HepG2 (cell line): ENCODE data around the gene EPHA2. TPM values are rescaled to one million over a fixed set of nuclear protein-coding genes. Genes with fewer than 3 reads are reported as not detected.

ENCODE experiments used
- BHLHE40 ChIP-seq: IDR thresholded peaks from 2 replicates; pipeline ENCODE4 v1.6.1; 2011; ENCODE audit warnings: low read length, improper control_type of control experiment
- CBX2 ChIP-seq, 2 experiments: fragments of 200-600 bp in 1 of 2; sonication (generic); formaldehyde crosslinking in 1 of 2; IDR thresholded peaks; 2 replicates each; pipeline versions ENCODE4 v1.7.0 to v1.8.1; 2018 to 2022; ENCODE audit warnings: low read depth in 2 of 2, low read length in 1 of 2, mild to moderate bottlenecking in 1 of 2, missing genetic modification reagents in 1 of 2
- FOXP1 ChIP-seq, 2 experiments: fragments of 450-650 bp in 1 of 2; IDR thresholded peaks; 2 replicates each; pipeline ENCODE4 v1.6.1; 2017 to 2018; ENCODE audit warnings: antibody characterized with exemption in 1 of 2
- GPN1 ChIP-seq: sonication (generic); formaldehyde crosslinking; IDR thresholded peaks from 2 replicates; pipeline ENCODE4 v1.5.1; 2020; ENCODE audit warnings: missing genetic modification reagents, borderline replicate concordance
- HCFC1 ChIP-seq: fragments of 150-350 bp; IDR thresholded peaks from 2 replicates; pipeline ENCODE4 v1.6.1; 2014; ENCODE audit warnings: low read depth, low read length
- HNRNPH1 ChIP-seq: fragments of 200-400 bp; formaldehyde crosslinking; optimal IDR thresholded peaks from 2 replicates; pipeline ENCODE3; 2017; ENCODE audit warnings: mild to moderate bottlenecking, low read depth, low read length
- HNRNPL ChIP-seq: fragments of 200-400 bp; formaldehyde crosslinking; IDR thresholded peaks from 2 replicates; pipeline ENCODE4 v1.6.1; 2017; ENCODE audit warnings: mild to moderate bottlenecking, low read depth, low read length
- JARID2 ChIP-seq: sonication (generic); formaldehyde crosslinking; IDR thresholded peaks from 2 replicates; pipeline ENCODE4 v1.8.1; 2023; ENCODE audit warnings: missing genetic modification reagents, inconsistent platforms; ENCODE audit not compliant: insufficient replicate concordance
- KMT2B ChIP-seq: IDR thresholded peaks from 2 replicates; pipeline ENCODE4 v1.6.1; 2016; ENCODE audit warnings: missing genetic modification reagents, missing compliant biosample characterization
- MAFK ChIP-seq, 2 experiments: IDR thresholded peaks in 1 of 2; conservative IDR thresholded peaks in 1 of 2; 2 replicates each; pipeline ENCODE4 v1.6.1; 2011; ENCODE audit warnings: improper control_type of control experiment in 2 of 2, low read length in 2 of 2
- NFE2L1 ChIP-seq: sonication (generic); formaldehyde crosslinking; IDR thresholded peaks from 2 replicates; pipeline ENCODE4 v1.4.0; 2020; ENCODE audit warnings: missing genetic modification reagents, mild to moderate bottlenecking, borderline replicate concordance
- NKX3-1 ChIP-seq: sonication (generic); formaldehyde crosslinking; IDR thresholded peaks from 2 replicates; pipeline ENCODE4 v1.5.0; 2020; ENCODE audit warnings: missing genetic modification reagents
- NR2F1 ChIP-seq, 2 experiments: fragments of 450-650 bp in 1 of 2; formaldehyde crosslinking in 1 of 2; IDR thresholded peaks; 2 replicates each; pipeline versions ENCODE4 v1.5.0 to v1.6.1; 2016 to 2020; ENCODE audit warnings: mild to moderate bottlenecking in 1 of 2, missing compliant biosample characterization in 1 of 2, missing genetic modification reagents in 1 of 2, moderate library complexity in 1 of 2
- PHF21A ChIP-seq: sonication (generic); formaldehyde crosslinking; IDR thresholded peaks from 2 replicates; pipeline ENCODE4 v1.5.0; 2020; ENCODE audit warnings: mild to moderate bottlenecking, missing genetic modification reagents
- SNAI1 ChIP-seq: sonication (generic); formaldehyde crosslinking; IDR thresholded peaks from 2 replicates; pipeline ENCODE4 v1.5.0; 2020; ENCODE audit warnings: mild to moderate bottlenecking, missing genetic modification reagents, borderline replicate concordance
- SOX5 ChIP-seq: IDR thresholded peaks from 2 replicates; pipeline ENCODE4 v1.6.1; 2016; ENCODE audit warnings: borderline replicate concordance
- SRSF9 ChIP-seq: fragments of 200-400 bp; formaldehyde crosslinking; IDR thresholded peaks from 2 replicates; pipeline ENCODE4 v1.6.1; 2018; ENCODE audit warnings: borderline replicate concordance, mild to moderate bottlenecking, low read depth, low read length; ENCODE audit not compliant: insufficient read depth, poor library complexity, severe bottlenecking
- TRIM24 ChIP-seq: sonication (generic); formaldehyde crosslinking; IDR thresholded peaks from 2 replicates; pipeline ENCODE4 v1.8.0; 2022; ENCODE audit warnings: mild to moderate bottlenecking, missing genetic modification reagents
- ZNF205 ChIP-seq: IDR thresholded peaks from 2 replicates; pipeline ENCODE4 v1.6.1; 2018; ENCODE audit warnings: missing biosample characterization, missing genetic modification reagents
- ZNF207 ChIP-seq: fragments of 450-650 bp; IDR thresholded peaks from 2 replicates; pipeline ENCODE4 v1.6.1; 2016; ENCODE audit warnings: antibody characterized with exemption, borderline replicate concordance
- ZNF510 ChIP-seq: sonication (generic); formaldehyde crosslinking; IDR thresholded peaks from 2 replicates; pipeline ENCODE4 v1.4.0; 2020; ENCODE audit warnings: low read depth, mild to moderate bottlenecking, missing genetic modification reagents
- ZNF546 ChIP-seq: sonication (generic); formaldehyde crosslinking; conservative IDR thresholded peaks from 2 replicates; pipeline ENCODE4 v1.8.1; 2023; ENCODE audit warnings: mild to moderate bottlenecking, missing genetic modification reagents
- ZNF724P ChIP-seq: sonication (generic); formaldehyde crosslinking; IDR thresholded peaks from 2 replicates; pipeline ENCODE4 v1.8.0; 2022; ENCODE audit warnings: missing genetic modification reagents, borderline replicate concordance
- polyA plus RNA-seq, 8 experiments: library from polyadenylated mRNA; depleted of rRNA in 3 of 8; stranded (reverse) in 7 of 8; unstranded in 1 of 8; fragments of >200 nt; fragmentation: Illumina TruSeq in 4 of 8; extraction: Trizol in 4 of 8; gene quantifications; 2 replicates each; pipeline versions ENCODE4 v1.2.1 to v1.2.3, GENCODE V29; 2011 to 2016; ENCODE audit warnings: low read depth in 4 of 8, missing spikeins in 1 of 8, mixed read lengths in 1 of 8; ENCODE audit not compliant: insufficient read depth in 1 of 8
- total RNA-seq, 5 experiments: library from RNA; depleted of rRNA; stranded (reverse); fragments of >200 nt; fragmentation: Illumina TruSeq; extraction: Trizol; gene quantifications; 2 replicates each; pipeline ENCODE4 v1.2.3, GENCODE V29; 2016; ENCODE audit warnings: low read depth in 1 of 5
- TF ChIP-seq, protein P1 (sequence below): sonication (generic); formaldehyde crosslinking; IDR thresholded peaks from 2 replicates; pipeline ENCODE4 v1.8.0; 2023; ENCODE audit warnings: mild to moderate bottlenecking, missing genetic modification reagents
- TF ChIP-seq, protein P2 (sequence below): sonication (generic); formaldehyde crosslinking; conservative IDR thresholded peaks from 2 replicates; pipeline ENCODE4 v1.8.1; 2023; ENCODE audit warnings: missing genetic modification reagents
- TF ChIP-seq, protein P3 (sequence below), 2 experiments: fragments of 450-650 bp in 1 of 2; sonication (generic) in 1 of 2; formaldehyde crosslinking; IDR thresholded peaks; 2 replicates each; pipeline versions ENCODE4 v1.5.0 to v1.8.0; 2020 to 2022; ENCODE audit warnings: mild to moderate bottlenecking in 1 of 2, missing genetic modification reagents in 1 of 2

The EPHA2 gene
- total and polyA plus RNA-seq, 2 of the 13 experiments (the other 11 are each of a cell fraction or from before 2014, with no cell fraction given) = 33.6 to 53.6 TPM

DNA sequence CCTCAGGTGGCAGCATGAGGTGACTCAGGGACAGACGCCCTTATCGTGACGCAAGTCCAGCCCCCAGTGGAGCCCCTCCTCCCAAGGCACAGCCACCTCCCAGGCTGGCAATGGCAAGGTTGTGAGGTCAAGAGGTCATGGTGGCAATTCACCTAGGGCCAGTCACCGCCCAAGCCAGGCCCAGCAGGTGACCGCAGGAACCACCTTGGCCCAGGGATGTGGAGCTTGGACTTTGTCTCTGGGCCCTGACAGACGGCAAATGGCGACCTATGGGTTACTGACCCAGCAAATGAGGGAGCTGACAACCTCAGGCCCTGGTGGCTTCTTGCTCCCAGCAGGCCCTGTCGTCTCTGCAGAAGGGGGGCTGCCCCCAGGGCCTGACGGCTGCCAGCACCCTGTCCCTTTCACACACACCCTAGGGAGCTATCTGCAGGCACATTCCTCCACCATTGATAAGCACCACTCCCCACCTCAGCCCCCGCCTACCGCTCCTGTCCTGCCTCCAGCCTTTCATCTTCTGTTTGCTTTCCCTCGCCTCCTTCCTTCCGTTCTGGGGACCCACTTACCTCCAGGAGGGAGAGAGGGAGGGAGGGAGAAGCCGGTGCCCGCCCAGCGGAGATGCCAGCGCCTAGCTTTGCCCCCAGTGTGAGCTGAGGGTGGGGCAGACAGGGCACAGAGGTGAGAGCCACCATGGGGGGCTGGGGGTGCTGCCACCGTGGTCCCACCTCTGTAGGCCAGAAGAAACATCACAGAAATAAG, 12.1 kb downstream of the EPHA2 start (continued):
- TF ChIP-seq, protein P1, sequence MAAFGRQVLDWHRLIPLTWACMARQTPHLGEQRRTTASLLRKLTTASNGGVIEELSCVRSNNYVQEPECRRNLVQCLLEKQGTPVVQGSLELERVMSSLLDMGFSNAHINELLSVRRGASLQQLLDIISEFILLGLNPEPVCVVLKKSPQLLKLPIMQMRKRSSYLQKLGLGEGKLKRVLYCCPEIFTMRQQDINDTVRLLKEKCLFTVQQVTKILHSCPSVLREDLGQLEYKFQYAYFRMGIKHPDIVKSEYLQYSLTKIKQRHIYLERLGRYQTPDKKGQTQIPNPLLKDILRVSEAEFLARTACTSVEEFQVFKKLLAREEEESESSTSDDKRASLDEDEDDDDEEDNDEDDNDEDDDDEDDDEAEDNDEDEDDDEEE (CRISPR knock-in tag) = peak; percentile 20; the same call in 1 of the 2 replicates
- TF ChIP-seq NFE2L1 (CRISPR knock-in tag) (no peak), BHLHE40 (0 out of 2 replicates have a peak, but pooled peaks have one; percentile 23), PHF21A (CRISPR knock-in tag) (peak; percentile 99), KMT2B (CRISPR knock-in tag) (no peak), SRSF9 (no peak), GPN1 (CRISPR knock-in tag) (no peak), ZNF205 (CRISPR knock-in tag) (no peak; the same call in 1 of the 2 replicates), NR2F1 (CRISPR knock-in tag; IDR thresholded peaks at IDR 0.05) (peak; percentile 83 to 85), CBX2 (IDR thresholded peaks at IDR 0.05; ENCODE audit: low read depth, low read length) (no peak), CBX2 (CRISPR knock-in tag; IDR thresholded peaks at IDR 0.05; ENCODE audit: low read depth) (no peak), HNRNPL (peak; percentile 100), ZNF510 (no peak), ZNF207 (no peak), FOXP1 (IDR thresholded peaks at IDR 0.05) (no peak), FOXP1 (CRISPR knock-in tag; IDR thresholded peaks at IDR 0.05) (peak; percentile 90), SOX5 (CRISPR knock-in tag) (peak; percentile 85), SNAI1 (CRISPR knock-in tag) (0 out of 2 replicates have a peak, but pooled peaks have one; percentile 1), HCFC1 (no peak), ZNF546 (no peak), HNRNPH1 (peak; percentile 54), MAFK (conservative IDR thresholded peaks at IDR 0.05 in 1 of 2, IDR thresholded peaks at IDR 0.05 in 1 of 2; ENCODE audit: low read length in 2 of 2) (no peak), JARID2 (no peak), TRIM24 (no peak; the same call in 1 of the 2 replicates), ZNF724P (CRISPR knock-in tag) (no peak), NKX3-1 (CRISPR knock-in tag) (peak; percentile 61; the same call in 1 of the 2 replicates)
- TF ChIP-seq, protein P2, sequence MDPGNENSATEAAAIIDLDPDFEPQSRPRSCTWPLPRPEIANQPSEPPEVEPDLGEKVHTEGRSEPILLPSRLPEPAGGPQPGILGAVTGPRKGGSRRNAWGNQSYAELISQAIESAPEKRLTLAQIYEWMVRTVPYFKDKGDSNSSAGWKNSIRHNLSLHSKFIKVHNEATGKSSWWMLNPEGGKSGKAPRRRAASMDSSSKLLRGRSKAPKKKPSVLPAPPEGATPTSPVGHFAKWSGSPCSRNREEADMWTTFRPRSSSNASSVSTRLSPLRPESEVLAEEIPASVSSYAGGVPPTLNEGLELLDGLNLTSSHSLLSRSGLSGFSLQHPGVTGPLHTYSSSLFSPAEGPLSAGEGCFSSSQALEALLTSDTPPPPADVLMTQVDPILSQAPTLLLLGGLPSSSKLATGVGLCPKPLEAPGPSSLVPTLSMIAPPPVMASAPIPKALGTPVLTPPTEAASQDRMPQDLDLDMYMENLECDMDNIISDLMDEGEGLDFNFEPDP (CRISPR knock-in tag) = no peak
- TF ChIP-seq, protein P3, sequence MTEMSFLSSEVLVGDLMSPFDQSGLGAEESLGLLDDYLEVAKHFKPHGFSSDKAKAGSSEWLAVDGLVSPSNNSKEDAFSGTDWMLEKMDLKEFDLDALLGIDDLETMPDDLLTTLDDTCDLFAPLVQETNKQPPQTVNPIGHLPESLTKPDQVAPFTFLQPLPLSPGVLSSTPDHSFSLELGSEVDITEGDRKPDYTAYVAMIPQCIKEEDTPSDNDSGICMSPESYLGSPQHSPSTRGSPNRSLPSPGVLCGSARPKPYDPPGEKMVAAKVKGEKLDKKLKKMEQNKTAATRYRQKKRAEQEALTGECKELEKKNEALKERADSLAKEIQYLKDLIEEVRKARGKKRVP (CRISPR knock-in tag; IDR thresholded peaks at IDR 0.05) = peak in 1 of 2 experiments; percentile 47; a peak in 2 of 4 replicates
